Loucy (cell line): Measurements from ENCODE around the gene KY.

ENCODE experiments used
- H2AFZ ChIP-seq: fragments of 200-600 bp; sonication (generic); 2 replicates; pipeline ENCODE4 v1.6.0; 2016; ENCODE audit warnings: antibody characterized with exemption, mild to moderate bottlenecking, low read length, moderate library complexity
- H3F3A ChIP-seq: fragments of 200-600 bp; 2 replicates; pipeline ENCODE4 v1.6.0; 2016; ENCODE audit warnings: antibody characterized with exemption, low read depth, mild to moderate bottlenecking
- H3K27me3 ChIP-seq: fragments of 200-600 bp; sonication (generic); 2 replicates; pipeline ENCODE4 v1.6.1; 2014; ENCODE audit warnings: low read length, mild to moderate bottlenecking; ENCODE audit not compliant: insufficient read depth, poor library complexity, severe bottlenecking
- H3K36me3 ChIP-seq: fragments of 200-600 bp; sonication (generic); 2 replicates; pipeline ENCODE4 v1.6.1; 2016; ENCODE audit warnings: low read length; ENCODE audit not compliant: insufficient read depth
- H3K4me1 ChIP-seq: fragments of 200-600 bp; sonication (generic); 2 replicates; pipeline ENCODE4 v1.5.1; 2014; ENCODE audit warnings: low read length, mild to moderate bottlenecking; ENCODE audit not compliant: insufficient read depth, poor library complexity, severe bottlenecking
- H3K4me2 ChIP-seq: fragments of 200-600 bp; sonication (generic); 2 replicates; pipeline ENCODE4 v1.6.0; 2014; ENCODE audit warnings: antibody characterized with exemption, low read length, low read depth, mild to moderate bottlenecking; ENCODE audit not compliant: poor library complexity, severe bottlenecking
- H3K4me3 ChIP-seq: fragments of 200-600 bp; sonication (generic); 2 replicates; pipeline ENCODE4 v1.5.1; 2014; ENCODE audit warnings: low read length, mild to moderate bottlenecking, mixed read lengths; ENCODE audit not compliant: poor library complexity, severe bottlenecking
- H3K79me2 ChIP-seq: fragments of 200-600 bp; sonication (generic); 2 replicates; pipeline ENCODE4 v1.6.1; 2014; ENCODE audit warnings: low read length; ENCODE audit not compliant: insufficient read depth
- H3K9ac ChIP-seq: fragments of 200-600 bp; sonication (generic); 2 replicates; pipeline ENCODE4 v1.6.0; 2014; ENCODE audit warnings: mild to moderate bottlenecking, low read depth, low read length, moderate library complexity; ENCODE audit not compliant: poor library complexity, severe bottlenecking
- H3K9me2 ChIP-seq: fragments of 200-600 bp; sonication (generic); replicated peaks from 2 replicates; pipeline ENCODE4 v1.6.1; 2016; ENCODE audit warnings: low read depth, low read length, mixed read lengths
- H3K9me3 ChIP-seq: fragments of 200-600 bp; sonication (generic); 2 replicates; pipeline ENCODE4 v1.6.1; 2014; ENCODE audit warnings: mild to moderate bottlenecking, antibody characterized with exemption, low read length, low read depth; ENCODE audit not compliant: insufficient read depth
- H4K20me1 ChIP-seq: fragments of 200-600 bp; sonication (generic); 2 replicates; pipeline ENCODE4 v1.6.0; 2014; ENCODE audit warnings: antibody characterized with exemption, low read length, mild to moderate bottlenecking; ENCODE audit not compliant: insufficient read depth, poor library complexity, severe bottlenecking
- CTCF ChIP-seq: fragments of 200-600 bp; sonication (generic); conservative IDR thresholded peaks from 2 replicates; pipeline ENCODE4 v1.5.1; 2014; ENCODE audit warnings: mild to moderate bottlenecking, antibody characterized with exemption, low read length
- EZH2phosphoT487 ChIP-seq: fragments of 200-600 bp; IDR thresholded peaks from 2 replicates; pipeline ENCODE4 v1.6.1; 2018; ENCODE audit warnings: antibody characterized with exemption, mild to moderate bottlenecking, moderate library complexity, borderline replicate concordance

Gene KY

GRCh38 chr3:134650431-134651346 is at the start of gene KY:
TSS of gene KY (minus strand) at chr3:134651022. CDS start at chr3:134650960, 62 bp downstream.
- Histone ChIP-seq H3K9ac (no peak within 1 kb of the TSS), H3K9me3 (no peaks in the 10 kb centered on the region), H3K4me2 (no peak within 1 kb of the TSS), H3K9me2 (no peaks in the 10 kb centered on the region), H3K4me1 (no peaks in the 10 kb centered on the region), H2AFZ (no peak within 1 kb of the TSS), H3F3A (no peaks in the 10 kb centered on the region), H3K79me2 (no peaks in the 10 kb centered on the region), H3K27me3 (no peaks in the 10 kb centered on the region), H4K20me1 (no peaks in the 10 kb centered on the region), H3K4me3 (no peak within 1 kb of the TSS), H3K36me3 (no peaks in the 10 kb centered on the region)
- TF ChIP-seq EZH2phosphoT487 (no peak), CTCF (no peak)

- Histone ChIP-seq H3K4me3 (no peak overlapping the region), H3K79me2 (no peaks in the 10 kb centered on the region), H3K9me3 (no peaks in the 10 kb centered on the region), H3F3A (no peaks in the 10 kb centered on the region), H3K4me1 (no peaks in the 10 kb centered on the region), H3K27me3 (no peaks in the 10 kb centered on the region), H3K4me2 (no peak overlapping the region), H3K9me2 (no peaks in the 10 kb centered on the region), H4K20me1 (no peaks in the 10 kb centered on the region), H3K36me3 (no peaks in the 10 kb centered on the region), H3K9ac (no peak overlapping the region), H2AFZ (no peak overlapping the region)
- TF ChIP-seq EZH2phosphoT487 (no peak), CTCF (no peak)
These were observed 48.9 kb upstream of the KY start for GRCh38 chr3:134699721-134700120.

- no peak overlapping the region for H2AFZ ChIP-seq
- H3K4me1 ChIP-seq, result no peaks in the 10 kb centered on the region
- H3K36me3 ChIP-seq, result no peaks in the 10 kb centered on the region
- no peak overlapping the region for H3K9ac ChIP-seq
- TF ChIP-seq EZH2phosphoT487 (no peak), CTCF (no peak)
- H4K20me1 ChIP-seq, result no peaks in the 10 kb centered on the region
- no peaks in the 10 kb centered on the region for H3F3A ChIP-seq
- no peak overlapping the region for H3K4me3 ChIP-seq
- H3K9me3 ChIP-seq, result no peaks in the 10 kb centered on the region
- no peak overlapping the region for H3K4me2 ChIP-seq
- no peaks in the 10 kb centered on the region for H3K27me3 ChIP-seq
- no peaks in the 10 kb centered on the region for H3K79me2 ChIP-seq
- H3K9me2 ChIP-seq, result no peaks in the 10 kb centered on the region
These were observed 48.4 kb upstream of the KY start for GRCh38 chr3:134699141-134699711.
